Thoracic aorta (tissue), 2 donors: ENCODE data around the gene TMEM272. TPM values are rescaled to one million over a fixed set of nuclear protein-coding genes. Genes with fewer than 3 reads are reported as not detected.
"Not testable (repeated sequence)": the region's sequence is repeated elsewhere in the genome, so short reads cannot be mapped to it uniquely, and the experiment has no call there.

Source experiments
- ATAC-seq: fragments of 150-250 bp; one replicate; pipeline ENCODE4 v1.8.0; 2017; ENCODE audit warnings: low read depth; ENCODE audit not compliant: insufficient number of reproducible peaks, low FRiP score
- DNase-seq: peaks from one replicate; pipeline ENCODE4 v3.0.0-alpha.2; 2020; ENCODE audit warnings: low spot score
- H3K27ac ChIP-seq, 2 donors: fragments of 200-600 bp; sonication (generic); 1 replicate in 1 of 2; 2 replicates in 1 of 2; pipeline ENCODE4 v1.5.1; 2016; ENCODE audit warnings: mild to moderate bottlenecking in 2 of 2, moderate library complexity in 2 of 2
- H3K27me3 ChIP-seq: fragments of 200-600 bp; sonication (generic); replicated peaks from 2 replicates; pipeline ENCODE4 v1.6.0; 2016; ENCODE audit warnings: mild to moderate bottlenecking; ENCODE audit not compliant: insufficient read depth
- H3K36me3 ChIP-seq: fragments of 200-600 bp; sonication (generic); one replicate; pipeline ENCODE4 v1.5.1; 2016
- H3K4me1 ChIP-seq, 2 donors: fragments of 200-600 bp; sonication (generic); 1 replicate in 1 of 2; 2 replicates in 1 of 2; pipeline versions ENCODE4 v1.5.1 to v1.6.0; 2016; ENCODE audit warnings: low read depth in 2 of 2, mild to moderate bottlenecking in 1 of 2; ENCODE audit not compliant: control insufficient read depth in 1 of 2
- H3K4me3 ChIP-seq: fragments of 200-600 bp; sonication (generic); 2 replicates; pipeline ENCODE4 v1.5.1; 2016; ENCODE audit warnings: mild to moderate bottlenecking
- H3K9me3 ChIP-seq: fragments of 200-600 bp; sonication (generic); 2 replicates; pipeline ENCODE4 v1.5.1; 2016
- CTCF ChIP-seq: fragments of 200-600 bp; sonication (generic); IDR thresholded peaks from one replicate; pipeline ENCODE4 v1.5.1; 2019; ENCODE audit warnings: antibody characterized with exemption
- total RNA-seq, 2 donors: library from RNA; depleted of rRNA; stranded (reverse); fragments of >200 nt; gene quantifications; one replicate each; pipeline versions ENCODE4 v1.1.0 to v1.2.3, GENCODE V29; 2016

TMEM272 gene
- total RNA-seq, 2 donors from 2014 or later = not detected

GRCh38 chr13:51825681-51826254 lies 19.2 kb downstream of the TMEM272 start:
- no peak for DNase-seq
- TF ChIP-seq CTCF = no peak
- no peak for ATAC-seq

GRCh38 chr13:51825165-51825592 lies 19.8 kb downstream of the TMEM272 start:
- Histone ChIP-seq H3K36me3 (no peaks in the 10 kb centered on the region), H3K4me3 (no peak overlapping the region), H3K9me3 (no peaks in the 10 kb centered on the region), H3K27me3 (no peaks in the 10 kb centered on the region), H3K27ac (no peak overlapping the region), H3K4me1 (peaks cover 0 to 21% of the 10 kb centered on the region in 2 donors)
- ATAC-seq (no peak), DNase-seq (no peak)
- TF ChIP-seq CTCF = no peak

More at GRCh38 chr13:51825681-51826254, 19.2 kb downstream of the TMEM272 start:
- Histone ChIP-seq H3K27ac (no peak overlapping the region), H3K36me3 (no peaks in the 10 kb centered on the region), H3K27me3 (no peaks in the 10 kb centered on the region), H3K9me3 (no peaks in the 10 kb centered on the region), H3K4me3 (no peak overlapping the region), H3K4me1 (peaks cover 0 to 21% of the 10 kb centered on the region in 2 donors)

GRCh38 chr13:51824712-51825111 lies 20.3 kb downstream of the TMEM272 start:
- H3K4me1 ChIP-seq = peaks cover 0 to 21% of the 10 kb centered on the region in 2 donors
- H3K4me3 ChIP-seq, ATAC-seq, H3K36me3 ChIP-seq, DNase-seq, H3K9me3 ChIP-seq, H3K27me3 ChIP-seq, H3K27ac ChIP-seq: not testable (repeated sequence)

- Histone ChIP-seq H3K27me3 (no peaks in the 10 kb centered on the region), H3K4me3 (no peak overlapping the region), H3K27ac (no peak overlapping the region), H3K36me3 (no peaks in the 10 kb centered on the region), H3K9me3 (no peaks in the 10 kb centered on the region), H3K4me1 (peaks cover 4 to 29% of the 10 kb centered on the region in 2 donors)
- ATAC-seq = no peak
- no peak for TF ChIP-seq CTCF
- no peak for DNase-seq
Observed at GRCh38 chr13:51823863-51824262, 21.1 kb downstream of the TMEM272 start.

- H3K27me3 ChIP-seq = no peaks in the 10 kb centered on the region
- ATAC-seq (no peak), DNase-seq (no peak)
- no peaks in the 10 kb centered on the region for H3K36me3 ChIP-seq
- no peak overlapping the region for H3K4me3 ChIP-seq
- TF ChIP-seq CTCF = no peak
- peaks cover 4 to 32% of the 10 kb centered on the region in 2 donors for H3K4me1 ChIP-seq
- no peak overlapping the region for H3K27ac ChIP-seq
- no peaks in the 10 kb centered on the region for H3K9me3 ChIP-seq
Observed at GRCh38 chr13:51823359-51823758, 21.6 kb downstream of the TMEM272 start.
